OCI-LY7 (cell line): ENCODE measurements around the gene CRYBG1. TPM values are rescaled to one million over a fixed set of nuclear protein-coding genes. Genes with fewer than 3 reads are reported as not detected.

Source experiments
- BruUV-seq: library from RNA; stranded (reverse); fragments of 400-500 nt; replicated peaks from 2 replicates; lab custom pipeline; 2021; lab: Mats Ljungman, UMichigan
- CTCF ChIA-PET: fragments of 300-600 bp; sonication (Branson Sonifier 250); formaldehyde crosslinking; loops from one replicate; lab custom pipeline; 2022; ENCODE audit warnings: antibody characterized with exemption; ENCODE audit not compliant: unreplicated experiment; lab: Charles Lee
- POLR2A ChIA-PET: fragments of 300-600 bp; sonication (Branson Sonifier 250); formaldehyde crosslinking; loops from one replicate; lab custom pipeline; 2022; ENCODE audit warnings: antibody characterized with exemption; lab: Charles Lee
- DNase-seq: peaks from one replicate; pipeline ENCODE4 v3.0.0-alpha.2; 2015; ENCODE audit warnings: low spot score
- H2AFZ ChIP-seq: fragments of 200-600 bp; sonication (generic), shearing (Covaris generic); 2 replicates; pipeline ENCODE4 v1.6.1; 2014; ENCODE audit warnings: mild to moderate bottlenecking, antibody characterized with exemption, low read length, moderate library complexity
- H3K27ac ChIP-seq: fragments of 200-600 bp; sonication (generic); 2 replicates; pipeline ENCODE4 v1.5.1; 2014; ENCODE audit warnings: mixed run types, low read depth, mild to moderate bottlenecking, moderate library complexity, low read length, inconsistent platforms; ENCODE audit not compliant: poor library complexity, severe bottlenecking
- H3K36me3 ChIP-seq: fragments of 200-600 bp; sonication (generic); 2 replicates; pipeline ENCODE4 v1.6.1; 2014; ENCODE audit warnings: mild to moderate bottlenecking, antibody characterized with exemption, low read length, moderate library complexity, mixed read lengths; ENCODE audit not compliant: insufficient read depth
- H3K4me1 ChIP-seq: fragments of 200-600 bp; sonication (generic); 2 replicates; pipeline ENCODE4 v1.5.1; 2014; ENCODE audit warnings: mild to moderate bottlenecking, low read length; ENCODE audit not compliant: insufficient read depth, poor library complexity, severe bottlenecking
- H3K4me2 ChIP-seq: fragments of 200-600 bp; sonication (generic); 2 replicates; pipeline ENCODE4 v1.6.1; 2014; ENCODE audit warnings: mild to moderate bottlenecking, low read length
- H3K4me3 ChIP-seq: fragments of 200-600 bp; sonication (generic); 2 replicates; pipeline ENCODE4 v1.5.1; 2014; ENCODE audit warnings: mild to moderate bottlenecking, low read depth, low read length; ENCODE audit not compliant: poor library complexity, severe bottlenecking
- H3K79me2 ChIP-seq: fragments of 200-600 bp; sonication (generic); 2 replicates; pipeline ENCODE4 v1.6.1; 2016; ENCODE audit warnings: low read depth, mild to moderate bottlenecking, low read length, moderate library complexity, mixed read lengths; ENCODE audit not compliant: insufficient read depth
- H3K9me2 ChIP-seq: fragments of 200-600 bp; sonication (generic); 2 replicates; pipeline ENCODE4 v1.6.1; 2016; ENCODE audit warnings: mild to moderate bottlenecking, low read length, mixed read lengths; ENCODE audit not compliant: insufficient read depth
- H3K9me3 ChIP-seq: fragments of 200-600 bp; sonication (generic); 2 replicates; pipeline ENCODE4 v1.6.1; 2014; ENCODE audit warnings: mild to moderate bottlenecking, mixed run types, low read length, mixed read lengths
- H4K20me1 ChIP-seq: fragments of 200-600 bp; sonication (generic); 2 replicates; pipeline ENCODE4 v1.6.1; 2014; ENCODE audit warnings: mild to moderate bottlenecking, antibody characterized with exemption, low read length, moderate library complexity, mixed read lengths; ENCODE audit not compliant: insufficient read depth
- EZH2phosphoT487 ChIP-seq: fragments of 200-600 bp; sonication (generic); IDR thresholded peaks from 2 replicates; pipeline ENCODE4 v1.6.1; 2018; ENCODE audit warnings: low read depth, borderline replicate concordance, mild to moderate bottlenecking, mixed run types, antibody characterized with exemption, low read length, moderate library complexity, mixed read lengths
- intact Hi-C: fragments of 100-400 bp; cut with micrococcal nuclease; formaldehyde crosslinking; loops from one replicate; pipeline ENCODE4 v1.10.0; 2022; ENCODE audit not compliant: unreplicated experiment
- total RNA-seq, 2 experiments: library from RNA; depleted of rRNA in 1 of 2; stranded (reverse); fragments of >200 nt in 1 of 2; shearing (Covaris generic) in 1 of 2; gene quantifications; 2 replicates each; pipeline ENCODE4 v1.2.3, GENCODE V29; 2014 to 2022
- TF ChIP-seq, protein P1 (sequence below): fragments of 200-600 bp; sonication (generic); conservative IDR thresholded peaks from 2 replicates; pipeline ENCODE4 v1.5.1; 2014; ENCODE audit warnings: mild to moderate bottlenecking, antibody characterized with exemption, low read length, moderate library complexity, mixed read lengths

Gene CRYBG1
- total RNA-seq, 2 experiments from 2014 or later = 41.7 to 66.2 TPM

DNA sequence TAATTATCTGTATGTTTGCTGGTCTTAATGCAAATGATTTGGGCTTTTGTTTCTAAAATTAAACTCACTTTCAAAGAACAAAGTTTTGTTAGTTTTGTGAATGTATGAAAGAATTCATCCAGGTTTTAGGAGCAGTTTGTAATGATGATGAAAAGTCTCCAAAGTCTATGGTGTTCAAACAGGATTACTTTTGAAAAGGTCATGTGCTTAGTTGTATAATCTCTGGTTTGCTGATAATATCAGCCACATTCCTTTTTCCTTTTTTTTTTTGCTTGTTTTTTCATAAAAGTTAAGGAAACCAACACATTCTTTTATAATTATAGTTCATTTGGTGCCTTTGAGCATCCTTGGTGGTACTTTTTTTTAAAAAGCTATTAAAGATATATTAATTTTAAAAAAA, 179.9 kb downstream of the CRYBG1 start:
- BruUV-seq = no TSS peak
- CTCF ChIA-PET = no interaction called here
- H3K9me2 ChIP-seq = no peaks in the 10 kb centered on the region
- H3K4me2 ChIP-seq = no peak overlapping the region
- H2AFZ ChIP-seq = no peak overlapping the region
- H3K36me3 ChIP-seq = peaks cover 85% of the 10 kb centered on the region
- no peak for TF ChIP-seq EZH2phosphoT487
- TF ChIP-seq, protein P1, sequence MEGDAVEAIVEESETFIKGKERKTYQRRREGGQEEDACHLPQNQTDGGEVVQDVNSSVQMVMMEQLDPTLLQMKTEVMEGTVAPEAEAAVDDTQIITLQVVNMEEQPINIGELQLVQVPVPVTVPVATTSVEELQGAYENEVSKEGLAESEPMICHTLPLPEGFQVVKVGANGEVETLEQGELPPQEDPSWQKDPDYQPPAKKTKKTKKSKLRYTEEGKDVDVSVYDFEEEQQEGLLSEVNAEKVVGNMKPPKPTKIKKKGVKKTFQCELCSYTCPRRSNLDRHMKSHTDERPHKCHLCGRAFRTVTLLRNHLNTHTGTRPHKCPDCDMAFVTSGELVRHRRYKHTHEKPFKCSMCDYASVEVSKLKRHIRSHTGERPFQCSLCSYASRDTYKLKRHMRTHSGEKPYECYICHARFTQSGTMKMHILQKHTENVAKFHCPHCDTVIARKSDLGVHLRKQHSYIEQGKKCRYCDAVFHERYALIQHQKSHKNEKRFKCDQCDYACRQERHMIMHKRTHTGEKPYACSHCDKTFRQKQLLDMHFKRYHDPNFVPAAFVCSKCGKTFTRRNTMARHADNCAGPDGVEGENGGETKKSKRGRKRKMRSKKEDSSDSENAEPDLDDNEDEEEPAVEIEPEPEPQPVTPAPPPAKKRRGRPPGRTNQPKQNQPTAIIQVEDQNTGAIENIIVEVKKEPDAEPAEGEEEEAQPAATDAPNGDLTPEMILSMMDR = no peak
- no peaks in the 10 kb centered on the region for H4K20me1 ChIP-seq
- peaks cover under 1% of the 10 kb centered on the region for H3K4me1 ChIP-seq
- no peak overlapping the region for H3K27ac ChIP-seq
- POLR2A ChIA-PET = interaction anchor here (0.8 to 1.0 kb wide), 3 partner anchors 9 to 27 kb away, joined by 3 to 4 read pairs (median 4); no protein-coding TSS in a partner anchor
- H3K9me3 ChIP-seq = no peaks in the 10 kb centered on the region
- H3K79me2 ChIP-seq = no peaks in the 10 kb centered on the region
- intact Hi-C loops = no loop called here
- no peak for DNase-seq
- no peak overlapping the region for H3K4me3 ChIP-seq

DNA sequence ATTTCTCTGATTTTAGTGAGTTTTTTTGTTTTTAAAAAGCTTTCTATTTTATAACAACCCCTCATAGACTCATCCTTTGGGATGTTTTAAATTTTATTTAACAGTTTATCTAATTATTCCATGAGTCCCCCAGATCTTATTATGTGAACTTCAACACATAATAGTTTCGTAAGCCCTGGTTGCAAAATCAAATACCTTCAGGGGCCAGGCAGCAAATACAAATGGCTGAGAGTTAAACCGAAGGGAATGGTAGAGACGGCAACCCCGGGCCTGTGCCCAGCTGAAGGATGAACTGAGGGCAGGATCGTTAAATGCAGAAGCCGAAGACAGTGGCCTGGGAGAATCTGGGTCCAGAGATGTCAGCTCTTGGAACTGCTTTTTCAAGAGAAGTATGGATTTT, 180.4 kb downstream of the CRYBG1 start:
- H3K36me3 ChIP-seq = peaks cover 87% of the 10 kb centered on the region
- POLR2A ChIA-PET = interaction anchor here (0.8 to 1.0 kb wide), 3 partner anchors 10 to 28 kb away, joined by 3 to 4 read pairs (median 4); no protein-coding TSS in a partner anchor

More for the DNA sequence above, 180.4 kb downstream of the CRYBG1 start:
- TF ChIP-seq EZH2phosphoT487 = no peak
- TF ChIP-seq, protein P1 = no peak
- Histone ChIP-seq H3K4me2 (no peak overlapping the region), H3K27ac (no peak overlapping the region), H3K9me2 (no peaks in the 10 kb centered on the region), H3K4me3 (no peak overlapping the region), H2AFZ (no peak overlapping the region), H3K79me2 (no peaks in the 10 kb centered on the region), H4K20me1 (no peaks in the 10 kb centered on the region), H3K4me1 (peaks cover 5% of the 10 kb centered on the region), H3K9me3 (no peaks in the 10 kb centered on the region)
- DNase-seq = no peak
- no TSS peak for BruUV-seq
- CTCF ChIA-PET = no interaction called here
- intact Hi-C loops = no loop called here
